HG03565 (cell line): Measurements from ENCODE around the gene CTR9.

ENCODE experiments used
- ATAC-seq: cut with Tn5 transposase; IDR thresholded peaks from one replicate; pipeline ENCODE4 v1.9.1; 2021; ENCODE audit warnings: mild to moderate bottlenecking, moderate library complexity; ENCODE audit not compliant: unreplicated experiment

The CTR9 gene

GRCh38 chr11:10750838-10751580, at the start of gene CTR9:
CTR9 (plus strand) TSS chr11:10751246; CDS start chr11:10751413, 167 bp downstream.
- peak; percentile 87 for ATAC-seq

- ATAC-seq, result no peak
Observed at GRCh38 chr11:10701982-10702381, 49.1 kb upstream of the CTR9 start.

- no peak for ATAC-seq
Observed at GRCh38 chr11:10708131-10708530, 42.9 kb upstream of the CTR9 start.

- ATAC-seq, result no peak
Observed at GRCh38 chr11:10709299-10710086, 41.6 kb upstream of the CTR9 start.

GRCh38 chr11:10715571-10715970, 35.5 kb upstream of the CTR9 start:
- no peak for ATAC-seq

GRCh38 chr11:10716122-10716521, 34.9 kb upstream of the CTR9 start:
- ATAC-seq, result no peak

- ATAC-seq, result no peak
Observed at GRCh38 chr11:10716543-10717259, 34.3 kb upstream of the CTR9 start.

GRCh38 chr11:10719616-10720015, 31.4 kb upstream of the CTR9 start:
- no peak for ATAC-seq

GRCh38 chr11:10720881-10721376, 30.1 kb upstream of the CTR9 start:
- ATAC-seq, result no peak

- no peak for ATAC-seq
Observed at GRCh38 chr11:10722307-10722706, 28.7 kb upstream of the CTR9 start.

- ATAC-seq, result no peak
Observed at GRCh38 chr11:10725114-10725906, 25.7 kb upstream of the CTR9 start.

GRCh38 chr11:10725907-10726253, 25.2 kb upstream of the CTR9 start:
- no peak for ATAC-seq

GRCh38 chr11:10727146-10727851, 23.7 kb upstream of the CTR9 start:
- no peak for ATAC-seq

GRCh38 chr11:10728154-10728553, 22.9 kb upstream of the CTR9 start:
- no peak for ATAC-seq

GRCh38 chr11:10728789-10729472, 22.1 kb upstream of the CTR9 start:
- no peak for ATAC-seq

GRCh38 chr11:10730151-10730550, 20.9 kb upstream of the CTR9 start:
- no peak for ATAC-seq

- no peak for ATAC-seq
Observed at GRCh38 chr11:10731064-10731680, 19.9 kb upstream of the CTR9 start.

- peak; percentile 88 for ATAC-seq
Observed at GRCh38 chr11:10735481-10736475, 15.3 kb upstream of the CTR9 start.
